ENCODE measurements around the gene HPD.
A peak's percentile ranks its signal among the peaks of the same experiment; 100 is the strongest.

Gene HPD

GRCh38 chr12:121812921-121813896 lies 45.5 kb downstream of the HPD start:
- H3K79me2 ChIP-seq (ENCODE audit: control insufficient read depth, low read length): peaks cover 52% of the 10 kb centered on the region
- TF ChIP-seq, protein P1, sequence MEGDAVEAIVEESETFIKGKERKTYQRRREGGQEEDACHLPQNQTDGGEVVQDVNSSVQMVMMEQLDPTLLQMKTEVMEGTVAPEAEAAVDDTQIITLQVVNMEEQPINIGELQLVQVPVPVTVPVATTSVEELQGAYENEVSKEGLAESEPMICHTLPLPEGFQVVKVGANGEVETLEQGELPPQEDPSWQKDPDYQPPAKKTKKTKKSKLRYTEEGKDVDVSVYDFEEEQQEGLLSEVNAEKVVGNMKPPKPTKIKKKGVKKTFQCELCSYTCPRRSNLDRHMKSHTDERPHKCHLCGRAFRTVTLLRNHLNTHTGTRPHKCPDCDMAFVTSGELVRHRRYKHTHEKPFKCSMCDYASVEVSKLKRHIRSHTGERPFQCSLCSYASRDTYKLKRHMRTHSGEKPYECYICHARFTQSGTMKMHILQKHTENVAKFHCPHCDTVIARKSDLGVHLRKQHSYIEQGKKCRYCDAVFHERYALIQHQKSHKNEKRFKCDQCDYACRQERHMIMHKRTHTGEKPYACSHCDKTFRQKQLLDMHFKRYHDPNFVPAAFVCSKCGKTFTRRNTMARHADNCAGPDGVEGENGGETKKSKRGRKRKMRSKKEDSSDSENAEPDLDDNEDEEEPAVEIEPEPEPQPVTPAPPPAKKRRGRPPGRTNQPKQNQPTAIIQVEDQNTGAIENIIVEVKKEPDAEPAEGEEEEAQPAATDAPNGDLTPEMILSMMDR (IDR thresholded peaks at IDR 0.05; ENCODE audit: low read depth, low read length, poor library complexity, severe bottlenecking): no peak
- TF ChIP-seq EZH2phosphoT487 (IDR thresholded peaks at IDR 0.05; ENCODE audit: borderline replicate concordance, low read length): no peak
- H3K4me2 ChIP-seq (ENCODE audit: low read length): peak overlapping the region; percentile 84
- no peaks in the 10 kb centered on the region for H3K9me2 ChIP-seq (replicated peaks; ENCODE audit: control insufficient read depth, low read length)
- no peaks in the 10 kb centered on the region for H3K27me3 ChIP-seq (ENCODE audit: control insufficient read depth, low read length)
- H3K4me1 ChIP-seq (ENCODE audit: control insufficient read depth, low read length): peaks cover 36% of the 10 kb centered on the region
- H3K4me3 ChIP-seq (ENCODE audit: low read length): peak overlapping the region; percentile 78
- H3K27ac ChIP-seq (ENCODE audit: low read depth, low read length): no peak overlapping the region
- H3K9me3 ChIP-seq (ENCODE audit: control insufficient read depth, insufficient read depth, low read length): no peaks in the 10 kb centered on the region
- peaks cover 93% of the 10 kb centered on the region for H3K36me3 ChIP-seq (ENCODE audit: control insufficient read depth, low read length)
- H3F3A ChIP-seq (ENCODE audit: control insufficient read depth, insufficient read depth): peaks cover 7% of the 10 kb centered on the region
- peaks cover 16% of the 10 kb centered on the region for H4K20me1 ChIP-seq (ENCODE audit: control insufficient read depth, insufficient read depth, low read depth, low read length)

GRCh38 chr12:121812320-121812871 lies 46.3 kb downstream of the HPD start:
- Histone ChIP-seq H3K27ac (ENCODE audit: low read depth, low read length) (no peak overlapping the region), H3K9me3 (ENCODE audit: control insufficient read depth, insufficient read depth, low read length) (no peaks in the 10 kb centered on the region), H3K4me1 (ENCODE audit: control insufficient read depth, low read length) (peaks cover 35% of the 10 kb centered on the region), H4K20me1 (ENCODE audit: control insufficient read depth, insufficient read depth, low read depth, low read length) (peaks cover 16% of the 10 kb centered on the region), H3K9me2 (replicated peaks; ENCODE audit: control insufficient read depth, low read length) (no peaks in the 10 kb centered on the region), H3F3A (ENCODE audit: control insufficient read depth, insufficient read depth) (peaks cover 9% of the 10 kb centered on the region), H3K79me2 (ENCODE audit: control insufficient read depth, low read length) (peaks cover 58% of the 10 kb centered on the region), H3K27me3 (ENCODE audit: control insufficient read depth, low read length) (no peaks in the 10 kb centered on the region), H3K4me3 (ENCODE audit: low read length) (peak overlapping the region; percentile 78), H3K4me2 (ENCODE audit: low read length) (peak overlapping the region; percentile 84), H3K36me3 (ENCODE audit: control insufficient read depth, low read length) (peaks cover 93% of the 10 kb centered on the region)
- TF ChIP-seq EZH2phosphoT487 (IDR thresholded peaks at IDR 0.05; ENCODE audit: borderline replicate concordance, low read length): no peak
- TF ChIP-seq, protein P1 (IDR thresholded peaks at IDR 0.05; ENCODE audit: low read depth, low read length, poor library complexity, severe bottlenecking): peak; percentile 33

DNA sequence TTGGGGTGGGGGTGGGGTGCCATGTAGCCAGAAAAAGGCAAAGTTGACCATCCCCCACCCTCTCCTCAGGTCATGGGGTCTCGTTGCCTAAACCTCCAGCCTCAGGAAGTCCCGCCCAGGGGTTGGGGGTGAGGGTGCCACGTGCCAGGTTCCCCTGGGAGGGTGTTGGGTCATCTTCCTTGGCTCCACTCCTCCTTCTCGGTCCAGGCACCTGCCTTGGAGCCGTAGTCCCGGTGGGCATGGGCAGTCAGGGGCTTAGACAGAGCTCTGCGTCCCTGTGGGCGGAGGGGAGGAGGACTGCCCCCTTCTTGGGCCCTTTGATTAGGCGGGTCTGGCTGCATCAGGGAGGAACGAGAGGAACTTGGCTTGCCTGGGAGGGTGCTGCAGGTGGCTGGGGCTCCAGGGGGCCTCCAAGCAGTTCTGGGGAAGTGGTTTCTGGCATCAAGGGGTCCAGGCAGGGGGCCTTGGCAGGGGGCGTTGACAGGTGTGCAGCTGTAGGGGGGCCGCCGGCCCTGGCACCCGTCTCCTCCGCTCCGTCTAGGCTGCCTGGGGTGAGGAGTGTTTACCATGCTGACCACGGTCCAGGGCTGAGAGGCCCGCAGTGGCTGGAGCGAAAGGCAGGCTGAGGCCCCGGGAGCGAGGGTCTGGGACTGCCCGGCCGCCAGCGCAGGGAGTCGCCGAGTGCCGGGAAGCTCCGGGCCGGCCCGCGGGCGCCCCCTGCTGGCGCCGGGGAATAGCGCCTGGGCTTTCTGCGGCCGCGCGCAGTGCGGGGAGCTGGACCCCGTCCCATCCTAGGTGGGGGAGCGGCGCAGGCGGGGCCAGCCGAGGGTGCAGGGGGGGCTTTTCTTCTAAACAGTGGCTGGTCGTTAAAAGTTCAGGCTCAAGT lies 47.0 kb downstream of the HPD start:
- Histone ChIP-seq H3K4me2 (ENCODE audit: low read length) (peak overlapping the region; percentile 84), H3K36me3 (ENCODE audit: control insufficient read depth, low read length) (peaks cover 92% of the 10 kb centered on the region), H3K4me3 (ENCODE audit: low read length) (peak overlapping the region; percentile 78), H3F3A (ENCODE audit: control insufficient read depth, insufficient read depth) (peaks cover 12% of the 10 kb centered on the region), H3K9me3 (ENCODE audit: control insufficient read depth, insufficient read depth, low read length) (no peaks in the 10 kb centered on the region), H3K9me2 (replicated peaks; ENCODE audit: control insufficient read depth, low read length) (no peaks in the 10 kb centered on the region), H3K27me3 (ENCODE audit: control insufficient read depth, low read length) (no peaks in the 10 kb centered on the region), H3K79me2 (ENCODE audit: control insufficient read depth, low read length) (peaks cover 64% of the 10 kb centered on the region), H4K20me1 (ENCODE audit: control insufficient read depth, insufficient read depth, low read depth, low read length) (peaks cover 21% of the 10 kb centered on the region), H3K4me1 (ENCODE audit: control insufficient read depth, low read length) (peaks cover 42% of the 10 kb centered on the region), H3K27ac (ENCODE audit: low read depth, low read length) (peak overlapping the region; percentile 19; the same call in 1 of the 2 replicates)
- TF ChIP-seq EZH2phosphoT487 (IDR thresholded peaks at IDR 0.05; ENCODE audit: borderline replicate concordance, low read length): no peak
- TF ChIP-seq, protein P1 (IDR thresholded peaks at IDR 0.05; ENCODE audit: low read depth, low read length, poor library complexity, severe bottlenecking): peak; percentile 95

Data from DOHH2 (cell line).